GM19467 (cell line): ENCODE data around the gene RND3.

Experiments
- ATAC-seq: cut with Tn5 transposase; IDR thresholded peaks from one replicate; pipeline ENCODE4 v1.9.1; 2021; ENCODE audit warnings: mild to moderate bottlenecking, moderate library complexity; ENCODE audit not compliant: unreplicated experiment

The RND3 gene

GRCh38 chr2:150476809-150477302, 10.6 kb downstream of the RND3 start:
- ATAC-seq, result no peak

DNA sequence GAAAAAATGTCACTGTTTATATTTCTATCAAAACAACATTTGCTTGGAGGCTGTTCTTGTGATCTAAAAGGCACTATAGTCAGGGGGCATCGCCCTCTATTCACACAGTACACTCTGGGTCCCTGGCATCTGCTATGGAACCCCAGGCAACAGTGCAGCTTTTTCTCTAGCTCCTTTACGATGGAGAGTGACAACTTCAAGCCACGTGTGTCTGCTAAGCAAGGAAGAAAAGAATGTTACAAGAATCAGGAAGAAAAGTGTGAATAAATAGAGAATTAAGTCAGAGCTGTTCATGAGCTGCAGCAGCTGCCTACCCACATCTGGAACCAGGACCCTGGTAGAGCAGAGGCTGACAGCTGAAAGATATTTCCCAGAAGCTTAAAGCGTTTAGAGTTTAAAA, 11.2 kb downstream of the RND3 start:
- no peak for ATAC-seq

DNA sequence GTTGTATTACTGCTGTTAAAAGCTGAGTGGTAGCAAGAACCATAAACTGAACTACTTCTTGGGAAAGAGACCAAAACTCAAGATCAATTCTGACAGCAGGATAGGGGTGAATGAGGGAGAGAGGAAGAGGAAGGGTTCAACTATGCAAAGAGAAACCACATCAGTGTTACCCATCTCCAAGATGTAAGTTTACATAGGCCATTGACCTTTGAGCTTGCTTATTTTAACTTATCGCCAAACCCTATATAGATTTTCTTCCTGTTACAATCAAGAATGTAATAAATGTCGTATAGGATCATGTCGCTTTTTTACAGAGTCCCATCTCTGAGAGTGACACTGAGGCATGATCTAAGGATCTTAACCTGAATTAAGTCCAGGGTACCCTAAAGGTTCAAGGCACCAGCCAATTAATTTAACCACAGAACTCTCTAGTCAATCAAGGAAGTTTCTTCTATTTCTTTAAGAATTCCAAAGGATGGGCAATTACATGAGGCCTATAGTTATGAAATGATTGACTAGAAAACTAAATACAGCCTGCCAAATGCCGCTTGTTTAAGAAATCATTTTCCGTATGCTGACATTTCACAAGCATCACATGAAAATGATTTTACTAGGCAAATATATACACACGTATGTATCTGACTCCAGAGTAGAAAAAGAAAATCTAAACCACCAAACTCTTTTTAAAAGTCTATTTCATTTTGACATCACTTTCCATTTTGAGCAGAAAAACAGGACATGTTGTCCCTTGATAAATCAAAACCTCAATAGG, 11.8 kb downstream of the RND3 start:
- no peak for ATAC-seq

DNA sequence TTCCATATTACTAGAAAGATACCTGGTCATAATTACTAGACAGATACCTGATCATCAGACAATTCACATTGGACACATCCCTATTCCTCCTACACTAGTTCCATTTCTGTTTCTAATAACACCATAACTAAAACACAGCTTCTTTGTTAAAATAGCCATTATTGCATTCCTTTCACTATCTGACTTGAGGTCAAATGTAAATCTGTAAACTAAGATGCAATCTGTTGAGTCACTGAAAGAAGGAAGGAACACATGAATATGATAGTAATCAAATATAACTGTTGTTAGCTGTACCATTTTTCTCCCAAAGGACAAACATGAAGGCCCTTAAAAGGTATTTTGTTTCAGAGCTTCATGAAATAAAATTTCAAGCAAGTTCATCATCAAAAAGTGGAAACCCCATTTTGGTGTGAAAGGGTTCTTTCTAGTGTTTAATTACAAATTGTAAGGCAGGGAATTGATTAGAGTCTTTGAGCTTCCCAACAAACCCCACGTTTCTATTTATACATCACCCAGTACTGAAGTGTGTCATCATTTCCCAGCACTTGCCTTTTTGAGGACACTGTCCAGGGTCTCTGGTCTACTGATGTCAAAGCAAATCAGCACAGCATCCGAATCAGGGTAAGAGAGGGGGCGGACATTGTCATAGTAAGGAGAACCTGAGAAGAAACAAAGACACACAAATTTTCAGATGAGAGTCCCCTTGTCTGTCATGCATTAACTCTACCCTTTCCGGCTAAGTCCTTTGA, 13.0 kb downstream of the RND3 start:
- no peak for ATAC-seq

GRCh38 chr2:150473767-150474166, 13.7 kb downstream of the RND3 start:
- no peak for ATAC-seq

GRCh38 chr2:150472511-150472899, 15.0 kb downstream of the RND3 start:
- no peak for ATAC-seq

DNA sequence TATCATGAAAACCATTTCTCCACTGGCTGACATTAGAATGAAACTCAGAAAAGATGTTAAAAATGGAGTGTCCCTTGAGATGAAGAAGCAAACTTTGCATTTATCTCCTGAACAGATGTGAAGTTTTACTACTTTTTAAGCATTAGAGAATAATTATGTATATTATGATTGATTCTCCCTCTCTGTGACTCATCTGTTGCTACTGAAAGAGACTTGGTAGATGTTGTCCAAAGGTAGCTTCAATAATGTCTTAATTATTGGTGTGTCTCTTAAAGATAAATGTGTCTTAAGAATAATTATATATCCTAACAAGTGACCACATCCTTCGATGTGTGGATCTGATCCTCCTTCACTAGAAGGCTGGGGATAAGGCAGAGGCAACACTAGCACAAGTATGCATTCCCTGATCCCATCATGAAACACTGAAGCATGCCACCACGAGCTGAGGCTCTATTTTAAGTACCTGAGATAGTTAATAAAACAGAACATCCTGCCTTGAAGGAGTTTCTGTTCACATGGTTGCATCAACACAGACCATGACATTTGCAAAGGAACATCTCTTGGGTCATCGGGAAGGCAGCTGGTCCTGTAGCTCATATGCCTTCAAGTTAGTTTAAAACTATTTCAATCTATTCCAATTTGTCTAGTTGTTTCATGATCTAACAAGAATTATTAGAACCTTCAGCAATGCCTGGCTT, 15.5 kb downstream of the RND3 start:
- ATAC-seq, result no peak

GRCh38 chr2:150470435-150470834, 17.0 kb downstream of the RND3 start:
- ATAC-seq, result no peak

DNA sequence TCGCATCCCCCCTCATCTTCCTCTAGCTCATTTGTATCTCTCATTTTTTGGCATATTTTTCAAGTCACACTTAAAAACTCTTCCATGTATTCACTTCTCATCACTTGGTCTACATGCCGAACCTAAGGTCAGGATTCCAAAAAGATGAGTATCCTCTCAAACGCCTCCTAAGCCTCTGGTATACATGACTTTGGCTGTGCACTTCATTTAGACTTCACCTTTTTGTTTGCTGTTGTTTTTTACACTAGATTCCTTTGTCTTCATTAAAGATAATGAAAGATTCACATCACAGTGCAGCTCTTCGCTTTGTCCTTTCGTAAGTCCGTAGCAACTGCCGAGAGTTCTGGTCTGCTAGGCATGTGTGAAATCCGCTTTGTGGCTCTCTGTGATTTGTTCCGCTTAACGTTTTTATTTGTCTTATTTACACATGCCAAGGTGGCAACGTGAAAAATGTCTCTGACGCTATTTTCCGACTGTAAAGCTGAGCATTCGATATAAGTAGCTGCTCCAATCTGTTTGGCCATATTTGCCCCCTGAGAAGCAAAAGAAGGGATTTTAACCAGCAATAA, 17.7 kb downstream of the RND3 start:
- ATAC-seq, result no peak

- no peak for ATAC-seq
Measured at GRCh38 chr2:150468350-150468960, 19.0 kb downstream of the RND3 start.

DNA sequence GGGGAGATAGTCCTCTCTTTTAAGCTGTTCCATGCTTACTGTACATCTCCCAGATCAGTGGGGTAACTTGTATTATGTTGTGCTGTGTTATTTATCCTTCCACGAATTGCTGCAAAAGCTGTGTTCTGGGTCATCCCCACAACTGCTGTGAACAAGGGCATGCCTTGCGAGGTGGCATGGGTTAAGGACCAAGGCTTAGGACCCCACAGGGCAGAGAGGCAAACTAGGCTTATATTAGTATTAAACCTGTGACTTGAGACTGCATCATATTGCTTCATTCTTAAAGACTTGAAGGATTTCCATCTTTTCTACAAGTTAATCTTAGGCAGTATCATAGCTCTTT, 19.9 kb downstream of the RND3 start:
- ATAC-seq, result no peak

- ATAC-seq, result no peak
Measured at GRCh38 chr2:150466741-150467620, 20.5 kb downstream of the RND3 start.

- ATAC-seq, result no peak
Measured at GRCh38 chr2:150465703-150466569, 21.5 kb downstream of the RND3 start.

- ATAC-seq, result no peak
Measured at GRCh38 chr2:150464986-150465385, 22.5 kb downstream of the RND3 start.

DNA sequence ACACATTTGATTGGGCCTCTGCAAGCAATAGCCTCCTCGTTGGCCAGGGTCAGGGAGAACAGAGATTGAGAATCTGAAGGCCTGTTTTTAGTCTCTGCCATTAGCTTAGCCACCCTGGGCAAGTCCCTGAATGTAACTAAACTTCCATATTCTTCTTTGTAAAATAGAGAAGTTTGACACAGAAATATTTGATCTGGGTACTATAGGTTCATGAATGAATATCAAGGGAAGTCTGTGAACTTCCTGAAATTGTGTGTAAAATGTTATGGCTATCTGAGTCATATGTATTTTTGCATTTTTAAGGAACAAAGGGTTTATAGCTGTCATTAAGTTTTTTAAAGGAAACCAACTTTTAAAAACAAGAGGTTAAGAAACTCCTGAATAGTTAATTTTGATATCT, 23.2 kb downstream of the RND3 start:
- no peak for ATAC-seq

DNA sequence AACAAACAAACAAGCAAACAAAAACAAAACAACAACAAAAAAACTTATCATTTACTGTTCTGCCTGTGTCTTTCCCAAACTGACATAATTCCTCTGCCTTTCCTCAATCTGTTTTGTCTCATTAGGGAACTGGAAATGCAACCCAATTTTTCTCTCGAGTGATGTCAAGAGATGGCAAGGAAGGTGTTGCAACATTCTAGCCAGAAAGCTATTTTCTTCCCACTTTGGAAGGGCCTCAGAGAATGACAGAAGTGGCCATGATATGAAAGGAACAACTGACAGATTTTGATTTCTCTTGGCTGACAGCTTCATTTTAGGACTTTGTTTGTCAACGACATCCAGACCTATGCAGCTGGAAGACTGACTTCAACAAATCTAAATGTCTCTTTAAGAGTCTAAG, 24.7 kb downstream of the RND3 start:
- no peak for ATAC-seq

DNA sequence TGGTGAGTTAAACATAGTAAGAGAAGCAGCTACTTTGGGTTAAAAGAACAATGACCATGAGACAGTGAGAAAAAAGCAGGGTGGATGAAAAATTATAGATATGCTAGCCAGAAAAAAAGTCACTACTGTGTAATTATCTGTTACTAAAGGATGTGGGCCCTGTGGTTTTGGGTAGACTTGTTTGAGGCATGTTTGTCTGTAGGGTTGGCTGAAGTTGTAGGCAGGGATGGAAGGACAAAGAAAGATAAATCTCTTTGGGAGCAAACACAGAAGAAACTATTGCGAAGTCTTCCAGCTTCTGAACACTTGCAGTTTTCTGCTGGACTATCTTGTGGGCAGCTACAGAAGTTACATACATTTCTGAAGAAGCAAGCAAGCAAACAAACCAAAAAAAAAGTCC, 28.2 kb downstream of the RND3 start:
- ATAC-seq, result no peak

DNA sequence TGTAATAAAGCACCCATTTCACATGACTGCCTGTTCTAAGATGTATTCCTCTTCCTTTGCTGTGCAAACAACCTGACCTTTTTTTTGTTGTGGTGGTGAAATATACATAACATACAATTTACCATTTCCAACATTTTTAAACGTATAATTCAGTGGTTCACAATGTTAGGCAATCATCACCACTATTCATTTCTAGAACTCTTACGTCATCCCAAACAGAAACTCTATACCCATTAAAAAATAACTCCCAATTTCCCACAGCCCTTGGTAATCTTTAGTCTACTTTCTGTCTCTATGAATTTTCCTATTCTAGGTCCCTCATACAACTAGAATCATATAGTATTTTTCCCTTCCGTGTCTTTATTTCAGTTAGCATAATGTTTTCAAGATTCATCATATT, 36.7 kb downstream of the RND3 start:
- no peak for ATAC-seq

DNA sequence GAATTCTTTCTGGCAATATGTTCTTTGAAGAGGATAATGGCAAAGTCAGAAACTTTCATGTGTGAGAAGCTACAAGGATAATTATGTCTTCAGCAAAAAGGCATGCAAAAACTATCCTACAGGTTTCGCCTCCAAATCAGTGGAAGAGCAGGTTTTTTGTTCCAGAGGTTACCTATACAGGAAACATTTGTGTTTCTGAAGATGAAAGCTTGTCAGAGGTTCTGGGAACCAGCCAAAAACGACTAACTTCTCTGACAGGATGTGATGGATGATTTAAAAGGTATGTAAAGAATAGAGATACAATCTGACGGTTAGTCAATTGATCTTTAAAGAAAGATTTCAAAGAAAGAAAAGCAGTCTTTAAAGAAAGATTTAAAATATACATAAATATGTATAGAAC, 37.6 kb downstream of the RND3 start:
- no peak for ATAC-seq
